BE2C (cell line): ENCODE results near the gene OTUB1.
A peak's percentile ranks its signal among the peaks of the same experiment; 100 is the strongest.
"Not testable (repeated sequence)": the region's sequence is repeated elsewhere in the genome, so short reads cannot be mapped to it uniquely, and the experiment has no call there.

Source experiments
- DNase-seq: peaks from one replicate; pipeline ENCODE4 v3.0.0-alpha.2; 2020
- H3K27me3 ChIP-seq: fragments of 250-450 bp; sonication (Bioruptor Pico); 2 replicates; pipeline ENCODE4 v1.5.1; 2020; ENCODE audit warnings: mild to moderate bottlenecking
- H3K36me3 ChIP-seq: fragments of 250-450 bp; sonication (Bioruptor Pico); 2 replicates; pipeline ENCODE4 v1.5.1; 2020; ENCODE audit warnings: mild to moderate bottlenecking
- H3K4me1 ChIP-seq: fragments of 250-450 bp; sonication (Bioruptor Pico); 2 replicates; pipeline ENCODE4 v1.5.1; 2020
- H3K4me3 ChIP-seq: 2 replicates; pipeline ENCODE4 v1.5.1; 2011; ENCODE audit warnings: low read depth, low read length
- H3K9me3 ChIP-seq: fragments of 250-450 bp; sonication (Bioruptor Pico); 2 replicates; pipeline ENCODE4 v1.5.1; 2020
- CTCF ChIP-seq: IDR thresholded peaks from 2 replicates; pipeline ENCODE4 v1.5.1; 2012; ENCODE audit warnings: mild to moderate bottlenecking, low read depth, low read length

Gene OTUB1

GRCh38 chr11:64043545-64043944 lies 57.3 kb downstream of the OTUB1 start:
- H3K27me3 ChIP-seq = no peaks in the 10 kb centered on the region
- no peaks in the 10 kb centered on the region for H3K36me3 ChIP-seq
- no peak for DNase-seq
- H3K4me3 ChIP-seq = no peak overlapping the region
- H3K9me3 ChIP-seq = no peaks in the 10 kb centered on the region
- H3K4me1 ChIP-seq = no peaks in the 10 kb centered on the region
- TF ChIP-seq CTCF = no peak

GRCh38 chr11:64044730-64045393 lies 58.6 kb downstream of the OTUB1 start:
- H3K36me3 ChIP-seq = no peaks in the 10 kb centered on the region
- H3K4me3 ChIP-seq = no peak overlapping the region
- no peaks in the 10 kb centered on the region for H3K4me1 ChIP-seq
- H3K9me3 ChIP-seq = no peaks in the 10 kb centered on the region
- no peak for TF ChIP-seq CTCF
- H3K27me3 ChIP-seq = no peaks in the 10 kb centered on the region
- peak; percentile 53 for DNase-seq

- no peaks in the 10 kb centered on the region for H3K9me3 ChIP-seq
- H3K36me3 ChIP-seq = no peaks in the 10 kb centered on the region
- DNase-seq = no peak
- no peak overlapping the region for H3K4me3 ChIP-seq
- no peak for TF ChIP-seq CTCF
- H3K27me3 ChIP-seq = no peaks in the 10 kb centered on the region
- no peaks in the 10 kb centered on the region for H3K4me1 ChIP-seq
Observed at GRCh38 chr11:64045700-64046099, 59.5 kb downstream of the OTUB1 start.

- not testable (repeated sequence) for H3K4me1 ChIP-seq, H3K27me3 ChIP-seq
Observed at GRCh38 chr11:64047373-64047772, 61.1 kb downstream of the OTUB1 start.

More at GRCh38 chr11:64047373-64047772, 61.1 kb downstream of the OTUB1 start:
- not testable (repeated sequence) for H3K4me3 ChIP-seq, H3K9me3 ChIP-seq, DNase-seq, H3K36me3 ChIP-seq
